B cell (primary cell): Measurements from ENCODE around the gene GPRC5D. TPM values are rescaled to one million over a fixed set of nuclear protein-coding genes. Genes with fewer than 3 reads are reported as not detected.

ENCODE experiments used
- ATAC-seq: fragments of 200-7000 bp; cut with Tn5 transposase; one replicate; pipeline ENCODE4 v1.10.0; 2021; ENCODE audit warnings: low read depth, mild to moderate bottlenecking, moderate number of reproducible peaks, moderate library complexity
- CTCF ChIA-PET: fragments of 350-600 bp; sonication (Branson Sonifier 250); formaldehyde crosslinking; loops from one replicate; lab custom pipeline; 2021; ENCODE audit warnings: antibody characterized with exemption, inconsistent platforms; lab: Charles Lee
- POLR2A ChIA-PET: fragments of 350-600 bp; sonication (Branson Sonifier 250); formaldehyde crosslinking; loops from one replicate; lab custom pipeline; 2021; ENCODE audit warnings: antibody characterized with exemption; lab: Charles Lee
- DNase-seq: peaks from one replicate; pipeline ENCODE4 v3.0.0; 2013
- H2AFZ ChIP-seq: 2 replicates; pipeline ENCODE4 v1.6.1; 2012; ENCODE audit warnings: mild to moderate bottlenecking, low read depth, low read length; ENCODE audit not compliant: insufficient read depth, poor library complexity, severe bottlenecking
- H3K27ac ChIP-seq, 2 donors: 1 replicate in 1 of 2; 2 replicates in 1 of 2; pipeline ENCODE4 v1.5.1; 2012 to 2013; ENCODE audit warnings: low read length in 2 of 2, mild to moderate bottlenecking in 2 of 2, moderate library complexity in 1 of 2
- H3K27me3 ChIP-seq, 4 experiments: fragments of 200-600 bp in 1 of 4; sonication (generic) in 1 of 4; replicated peaks in 1 of 4; 1 replicate in 2 of 4; 2 replicates in 2 of 4; pipeline versions ENCODE4 v1.6.1 to v1.7.0; 2013 to 2016; ENCODE audit warnings: low read length in 3 of 4, mild to moderate bottlenecking in 2 of 4, mixed read lengths in 1 of 4, moderate library complexity in 1 of 4; ENCODE audit not compliant: insufficient read depth in 4 of 4, control insufficient read depth in 3 of 4; ENCODE audit errors: control extremely low read depth in 1 of 4
- H3K36me3 ChIP-seq, 2 experiments: replicated peaks in 1 of 2; 1 replicate in 1 of 2; 2 replicates in 1 of 2; pipeline versions ENCODE4 v1.6.1 to v1.7.1; 2013; ENCODE audit warnings: low read length in 1 of 2; ENCODE audit not compliant: insufficient read depth in 2 of 2, control insufficient read depth in 1 of 2; ENCODE audit errors: control extremely low read depth in 1 of 2, extremely low read depth in 1 of 2
- H3K4me1 ChIP-seq, 2 donors: fragments of 200-600 bp in 1 of 2; sonication (generic) in 1 of 2; 1 replicate in 1 of 2; 2 replicates in 1 of 2; pipeline versions ENCODE4 v1.5.1 to v1.6.1; 2013 to 2017; ENCODE audit warnings: low read length in 2 of 2; ENCODE audit not compliant: control insufficient read depth in 2 of 2, insufficient read depth in 2 of 2
- H3K4me2 ChIP-seq: replicated peaks from 2 replicates; pipeline ENCODE3; 2012; ENCODE audit warnings: mild to moderate bottlenecking, low read depth, low read length; ENCODE audit not compliant: poor library complexity, severe bottlenecking
- H3K4me3 ChIP-seq, 5 experiments: fragments of 200-600 bp in 1 of 5; sonication (generic) in 1 of 5; 1 replicate in 3 of 5; 2 replicates in 2 of 5; pipeline versions ENCODE4 v1.5.1 to v1.7.0; 2011 to 2016; ENCODE audit warnings: low read length in 4 of 5, mild to moderate bottlenecking in 4 of 5, low read depth in 2 of 5, control low read depth in 1 of 5, moderate library complexity in 1 of 5; ENCODE audit not compliant: insufficient read depth in 1 of 5; ENCODE audit errors: control extremely low read depth in 1 of 5, extremely low read depth in 1 of 5
- H3K79me2 ChIP-seq: fragments of 200-600 bp; sonication (generic); one replicate; pipeline ENCODE4 v1.6.0; 2016; ENCODE audit warnings: low read length; ENCODE audit not compliant: control insufficient read depth, insufficient read depth
- H3K9ac ChIP-seq: fragments of 200-600 bp; sonication (generic); 2 replicates; pipeline ENCODE4 v1.6.1; 2017; ENCODE audit warnings: mild to moderate bottlenecking, low read length, moderate library complexity
- H3K9me3 ChIP-seq, 3 donors: one replicate each; pipeline versions ENCODE4 v1.6.1 to v1.7.1; 2013; ENCODE audit warnings: low read length in 2 of 3; ENCODE audit not compliant: control insufficient read depth in 2 of 3, insufficient read depth in 1 of 3; ENCODE audit errors: control extremely low read depth in 1 of 3
- H4K20me1 ChIP-seq: 2 replicates; pipeline ENCODE4 v1.6.0; 2012; ENCODE audit warnings: mild to moderate bottlenecking, low read length; ENCODE audit not compliant: insufficient read depth, control insufficient read depth, poor library complexity, severe bottlenecking
- H3K27ac Mint-ChIP-seq: one replicate; pipeline ENCODE4 v1.8.0; 2021; ENCODE audit warnings: mixed read lengths
- H3K27me3 Mint-ChIP-seq: one replicate; pipeline ENCODE4 v1.8.0; 2021; ENCODE audit warnings: mixed read lengths
- H3K4me1 Mint-ChIP-seq: one replicate; pipeline ENCODE4 v1.8.0; 2021; ENCODE audit warnings: mixed read lengths
- H3K4me3 Mint-ChIP-seq: one replicate; pipeline ENCODE4 v1.8.0; 2021; ENCODE audit warnings: mixed read lengths
- H3K9me3 Mint-ChIP-seq: one replicate; pipeline ENCODE4 v1.8.0; 2022; ENCODE audit warnings: mixed read lengths; ENCODE audit not compliant: insufficient read depth
- CTCF ChIP-seq: fragments of 200-600 bp; IDR thresholded peaks from one replicate; pipeline ENCODE4 v1.8.0; 2022; ENCODE audit warnings: antibody characterized with exemption, mild to moderate bottlenecking
- EZH2 ChIP-seq: IDR thresholded peaks from 2 replicates; pipeline ENCODE4 v1.6.1; 2012; ENCODE audit warnings: borderline replicate concordance, low read depth, mild to moderate bottlenecking, moderate library complexity, low read length; ENCODE audit not compliant: insufficient read depth, poor library complexity, severe bottlenecking
- WGBS: methylation state at CpG from one replicate; pipeline ENCODE4 v1.1.5; 2013; ENCODE audit warnings: missing lambda C conversion rate; ENCODE audit not compliant: insufficient coverage; 5-methylcytosine and 5-hydroxymethylcytosine counted together
- intact Hi-C: fragments of 100-400 bp; cut with micrococcal nuclease; formaldehyde crosslinking; loops from one replicate; pipeline ENCODE4 v1.10.0; 2022
- polyA plus RNA-seq: library from polyadenylated mRNA; depleted of rRNA; stranded (reverse); fragments of >200 nt; gene quantifications from 2 replicates; pipeline ENCODE4 v1.2.3, GENCODE V29; 2012
- total RNA-seq, 2 donors: library from RNA; stranded (reverse); fragments of 120-200 nt in 1 of 2; gene quantifications; 1 replicate in 1 of 2; 2 replicates in 1 of 2; pipeline versions ENCODE4 v1.2.3 to v1.2.4, GENCODE V29; 2013 to 2022

GPRC5D gene
- total and polyA plus RNA-seq, 2 donors (not counting 1 experiment from before 2014, with no cell fraction given), result 0.47 to 7.7 TPM

DNA sequence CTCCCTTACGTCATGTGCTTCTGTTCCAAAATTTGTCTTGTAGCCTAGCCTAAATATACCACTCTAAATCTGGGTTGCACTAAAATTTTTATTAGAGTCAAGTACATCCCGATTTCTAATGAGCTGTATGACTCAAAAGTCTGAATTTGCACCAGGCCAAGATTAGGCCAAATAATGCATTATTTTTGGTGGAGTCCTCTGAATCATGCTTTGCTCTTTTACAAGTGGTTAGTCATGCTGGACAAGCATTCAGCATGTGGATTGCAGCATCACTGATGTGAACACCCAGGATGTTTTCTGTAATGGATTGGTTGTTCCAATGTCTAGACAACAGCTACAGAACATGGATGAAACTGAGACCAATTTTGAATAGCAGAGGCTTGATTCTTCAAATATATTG, 24.4 kb upstream of the GPRC5D start:
- H3K27ac ChIP-seq, result no peak overlapping the region
- Mint-ChIP-seq H3K4me3 (no peak overlapping the region), H3K27me3 (no peaks in the 10 kb centered on the region), H3K9me3 (peaks cover 15% of the 10 kb centered on the region), H3K4me1 (no peaks in the 10 kb centered on the region), H3K27ac (no peak overlapping the region)
- peaks cover 5 to 9% of the 10 kb centered on the region in 2 experiments for H3K36me3 ChIP-seq
- no peaks in the 10 kb centered on the region for H3K4me1 ChIP-seq
- TF ChIP-seq EZH2, result no peak
- TF ChIP-seq CTCF, result no peak
- no peak overlapping the region for H3K4me3 ChIP-seq
- ATAC-seq (no peak), DNase-seq (no peak)
- H2AFZ ChIP-seq, result no peak overlapping the region
- ChIA-PET CTCF (interaction anchor here (0.6 to 2.0 kb wide), 3 partner anchors 37 to 236 kb away, joined by 3 to 9 read pairs (median 5); no protein-coding TSS in a partner anchor), POLR2A (interaction anchor here (0.6 kb wide), 1 partner anchor 12 kb away, joined by 5 read pairs; no protein-coding TSS in a partner anchor)
- intact Hi-C loops, result no loop called here
- 100% methylated on average over 2 of the region's 2 CpGs for WGBS
- H3K9ac ChIP-seq, result no peak overlapping the region
- H4K20me1 ChIP-seq, result no peaks in the 10 kb centered on the region
- peaks cover 4 to 14% (median 9%) of the 10 kb centered on the region in 3 donors for H3K9me3 ChIP-seq
- H3K4me2 ChIP-seq, result no peak overlapping the region
- no peaks in the 10 kb centered on the region for H3K79me2 ChIP-seq
- H3K27me3 ChIP-seq, result no peaks in the 10 kb centered on the region

DNA sequence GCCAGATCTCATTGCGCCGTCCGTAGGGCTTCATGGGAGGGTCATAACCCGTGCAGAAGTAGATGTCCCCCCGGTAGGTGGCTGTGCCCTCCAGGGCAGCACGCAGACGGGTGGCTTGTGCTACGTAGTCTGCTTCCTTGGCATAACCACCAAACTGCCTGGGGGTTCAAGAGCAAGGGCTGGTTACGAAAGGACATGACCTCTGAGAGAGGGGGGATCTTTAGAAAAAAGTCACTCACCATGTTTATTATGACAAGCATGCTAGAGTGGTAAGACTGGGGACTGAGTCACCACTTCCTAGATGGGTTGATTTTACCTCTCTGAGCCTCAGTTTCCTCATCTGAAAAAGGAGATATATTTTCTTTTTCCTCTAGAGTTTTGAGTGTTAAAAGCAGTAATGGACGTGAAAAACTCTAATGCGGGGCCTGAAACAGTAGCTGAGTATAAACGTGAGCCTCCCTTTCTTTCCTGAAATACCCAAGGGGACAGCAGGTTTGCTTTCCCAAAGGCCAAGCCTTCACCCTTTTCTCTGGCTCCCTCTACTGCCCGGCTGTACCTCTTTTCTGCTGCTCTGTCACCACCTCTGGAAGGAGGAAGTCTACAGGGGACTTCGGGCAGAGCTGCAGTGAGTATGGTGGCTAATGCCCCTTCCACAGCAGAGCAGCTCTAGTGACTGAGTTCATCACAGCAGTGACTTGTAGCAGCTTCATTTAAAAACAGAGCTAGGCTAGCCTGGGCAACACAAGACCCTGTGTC, 23.5 kb upstream of the GPRC5D start:
- POLR2A ChIA-PET, result interaction anchor here (0.6 kb wide), 1 partner anchor 11 kb away, joined by 5 read pairs; no protein-coding TSS in a partner anchor
- WGBS, result 91% methylated on average over 12 of the region's 14 CpGs

More for the DNA sequence above, 23.5 kb upstream of the GPRC5D start:
- H3K4me3 Mint-ChIP-seq, result no peak overlapping the region
- H3K27ac ChIP-seq, result no peak overlapping the region
- H3K4me1 Mint-ChIP-seq, result no peaks in the 10 kb centered on the region
- H3K4me1 ChIP-seq, result no peaks in the 10 kb centered on the region
- no peak overlapping the region for H3K9ac ChIP-seq
- no peak for ATAC-seq
- no peak overlapping the region for H3K4me2 ChIP-seq
- H4K20me1 ChIP-seq, result no peaks in the 10 kb centered on the region
- CTCF ChIA-PET, result interaction anchor here (0.6 to 2.0 kb wide), 3 partner anchors 38 to 237 kb away, joined by 3 to 9 read pairs (median 5); no protein-coding TSS in a partner anchor
- no peak overlapping the region for H2AFZ ChIP-seq
- H3K27me3 ChIP-seq, result no peaks in the 10 kb centered on the region
- peaks cover 1 to 4% of the 10 kb centered on the region in 2 experiments for H3K36me3 ChIP-seq
- no peak overlapping the region for H3K27ac Mint-ChIP-seq
- TF ChIP-seq CTCF, result no peak
- TF ChIP-seq EZH2, result no peak
- H3K79me2 ChIP-seq, result no peaks in the 10 kb centered on the region
- intact Hi-C loops, result no loop called here
- peaks cover 4 to 14% (median 9%) of the 10 kb centered on the region in 3 donors for H3K9me3 ChIP-seq
- no peak overlapping the region for H3K4me3 ChIP-seq
- H3K27me3 Mint-ChIP-seq, result no peaks in the 10 kb centered on the region
- peaks cover 15% of the 10 kb centered on the region for H3K9me3 Mint-ChIP-seq
- no peak for DNase-seq
